Stomach smooth muscle (tissue), 2 donors: ENCODE measurements around the gene KRTAP4-7.

Source experiments
- H3K27ac ChIP-seq: one replicate; pipeline ENCODE4 v1.7.0; 2013; ENCODE audit warnings: mild to moderate bottlenecking, low read length, inconsistent platforms
- H3K27me3 ChIP-seq, 2 donors: one replicate each; pipeline ENCODE4 v1.7.0; 2013; ENCODE audit warnings: low read length in 2 of 2; ENCODE audit not compliant: insufficient read depth in 2 of 2, control insufficient read depth in 1 of 2
- H3K36me3 ChIP-seq, 2 donors: one replicate each; pipeline ENCODE4 v1.7.0; 2013; ENCODE audit warnings: low read length in 2 of 2; ENCODE audit not compliant: control insufficient read depth in 2 of 2, insufficient read depth in 2 of 2
- H3K4me1 ChIP-seq: one replicate; pipeline ENCODE4 v1.7.0; 2013; ENCODE audit warnings: low read length; ENCODE audit not compliant: control insufficient read depth, insufficient read depth
- H3K4me3 ChIP-seq, 2 donors: one replicate each; pipeline ENCODE4 v1.7.0; 2013; ENCODE audit warnings: low read length in 2 of 2
- H3K9ac ChIP-seq, 2 donors: one replicate each; pipeline ENCODE4 v1.7.0; 2013; ENCODE audit warnings: low read length in 2 of 2, mild to moderate bottlenecking in 1 of 2
- H3K9me3 ChIP-seq, 2 donors: one replicate each; pipeline ENCODE4 v1.7.0; 2013; ENCODE audit warnings: low read length in 2 of 2; ENCODE audit not compliant: control insufficient read depth in 2 of 2
- donor health status: healthy.
- donor health status: Pancreatic carcinoma.

KRTAP4-7 gene

GRCh38 chr17:41133880-41134735, 50.2 kb downstream of the KRTAP4-7 start:
- H3K36me3 ChIP-seq: no peaks in the 10 kb centered on the region
- H3K27ac ChIP-seq: no peak overlapping the region
- no peak overlapping the region for H3K4me3 ChIP-seq
- no peaks in the 10 kb centered on the region for H3K9me3 ChIP-seq
- no peaks in the 10 kb centered on the region for H3K27me3 ChIP-seq
- no peaks in the 10 kb centered on the region for H3K4me1 ChIP-seq
- no peak overlapping the region for H3K9ac ChIP-seq
